Panc1 (cell line): Measurements from ENCODE around the gene YAE1. TPM values are rescaled to one million over a fixed set of nuclear protein-coding genes. Genes with fewer than 3 reads are reported as not detected.

Source experiments
- ATAC-seq: fragments of 200-7000 bp; cut with Tn5 transposase; 2 replicates; pipeline ENCODE4 v1.9.1; 2020; ENCODE audit warnings: mild to moderate bottlenecking, moderate library complexity
- BruUV-seq: library from RNA; stranded (reverse); fragments of 400-500 nt; replicated peaks from 2 replicates; lab custom pipeline; 2021; lab: Mats Ljungman, UMichigan
- CTCF ChIA-PET: fragments of 300-600 bp; sonication (Branson Sonifier 250); formaldehyde crosslinking; loops from one replicate; lab custom pipeline; 2022; ENCODE audit warnings: antibody characterized with exemption; lab: Charles Lee
- POLR2A ChIA-PET: fragments of 300-600 bp; sonication (Branson Sonifier 250); formaldehyde crosslinking; loops from one replicate; lab custom pipeline; 2022; ENCODE audit warnings: antibody characterized with exemption; lab: Charles Lee
- DNase-seq: peaks from one replicate; pipeline ENCODE4 v3.0.0-alpha.2; 2010; ENCODE audit warnings: low read depth, low spot score
- H3K27ac ChIP-seq: 2 replicates; pipeline ENCODE4 v1.5.1; 2011; ENCODE audit warnings: mild to moderate bottlenecking, low read length, inconsistent platforms
- H3K27me3 ChIP-seq: fragments of 200-500 bp; sonication (Bioruptor generic); 2 replicates; pipeline ENCODE4 v1.6.0; 2014; ENCODE audit warnings: low read length, inconsistent platforms; ENCODE audit not compliant: control insufficient read depth, insufficient read depth
- H3K36me3 ChIP-seq: fragments of 200-500 bp; sonication (Bioruptor generic); 2 replicates; pipeline ENCODE4 v1.5.1; 2014; ENCODE audit warnings: inconsistent platforms, mild to moderate bottlenecking, low read length, moderate library complexity; ENCODE audit not compliant: control insufficient read depth, insufficient read depth
- H3K4me1 ChIP-seq: 2 replicates; pipeline ENCODE4 v1.5.1; 2011; ENCODE audit warnings: inconsistent platforms, mild to moderate bottlenecking, low read length, moderate library complexity; ENCODE audit not compliant: control insufficient read depth, insufficient read depth
- H3K4me3 ChIP-seq, 2 experiments: 2 replicates each; pipeline ENCODE4 v1.5.1; 2011 to 2012; ENCODE audit warnings: low read depth in 2 of 2, low read length in 2 of 2, mild to moderate bottlenecking in 2 of 2, inconsistent platforms in 1 of 2, moderate library complexity in 1 of 2
- H3K9me3 ChIP-seq: fragments of 200-500 bp; sonication (Bioruptor generic); 2 replicates; pipeline ENCODE4 v1.5.1; 2014; ENCODE audit warnings: low read depth, mild to moderate bottlenecking, inconsistent platforms, low read length, moderate library complexity; ENCODE audit not compliant: control insufficient read depth, insufficient read depth
- CTCF ChIP-seq: fragments of 450-650 bp; IDR thresholded peaks from 2 replicates; pipeline ENCODE4 v1.5.1; 2017; ENCODE audit warnings: mild to moderate bottlenecking
- POLR2AphosphoS5 ChIP-seq: IDR thresholded peaks from 2 replicates; pipeline ENCODE4 v1.6.1; 2012; ENCODE audit warnings: mild to moderate bottlenecking, low read depth, low read length, moderate library complexity
- REST ChIP-seq, 2 experiments: IDR thresholded peaks; 2 replicates each; pipeline ENCODE4 v1.6.1; 2011 to 2012; ENCODE audit warnings: low read depth in 2 of 2, control low read depth in 1 of 2, low read length in 1 of 2, mild to moderate bottlenecking in 1 of 2, moderate library complexity in 1 of 2; ENCODE audit not compliant: insufficient read depth in 1 of 2
- SIN3A ChIP-seq: IDR thresholded peaks from 2 replicates; pipeline ENCODE4 v1.6.1; 2012; ENCODE audit warnings: low read depth, mild to moderate bottlenecking, low read length, moderate library complexity, borderline replicate concordance; ENCODE audit not compliant: insufficient read depth
- TCF7L2 ChIP-seq: IDR thresholded peaks from 2 replicates; pipeline ENCODE4 v1.6.1; 2011; ENCODE audit warnings: mild to moderate bottlenecking, low read depth, low read length, inconsistent platforms
- in situ Hi-C: cut with HindIII; loops from 2 replicates; pipeline ENCODE4 v1.10.0; 2016; ENCODE audit warnings: low sequenced_read_pairs, low pct_unique_long_range_greater_than_20kb
- intact Hi-C: fragments of 100-400 bp; cut with micrococcal nuclease; formaldehyde crosslinking; loops from one replicate; pipeline ENCODE4 v1.10.0; 2022; ENCODE audit not compliant: unreplicated experiment
- total RNA-seq: library from RNA; stranded (reverse); gene quantifications from one replicate; pipeline ENCODE4 v1.2.1, GENCODE V29; 2021; ENCODE audit not compliant: unreplicated experiment

YAE1 gene
- total RNA-seq, 1 experiment from 2014 or later, result 20.1 TPM

GRCh38 chr7:39588416-39588815 is 22.2 kb downstream of the YAE1 start:
- ATAC-seq (no peak), DNase-seq (no peak)
- CTCF ChIA-PET, result no interaction called here
- TF ChIP-seq REST (IDR thresholded peaks at IDR 0.05; ENCODE audit: insufficient read depth in 1 of 2, low read depth in 2 of 2, low read length in 1 of 2), result no peak
- no peak for TF ChIP-seq POLR2AphosphoS5
- TF ChIP-seq CTCF, result no peak
- TF ChIP-seq TCF7L2, result no peak
- TF ChIP-seq SIN3A, result no peak
- H3K4me1 ChIP-seq, result no peaks in the 10 kb centered on the region
- BruUV-seq, result no TSS peak
- H3K27me3 ChIP-seq, result no peaks in the 10 kb centered on the region
- no peaks in the 10 kb centered on the region for H3K9me3 ChIP-seq
- in situ Hi-C loops (no loop called here), intact Hi-C loops (no loop called here)
- no peaks in the 10 kb centered on the region for H3K36me3 ChIP-seq
- no peak overlapping the region for H3K27ac ChIP-seq
- POLR2A ChIA-PET, result no interaction called here
- no peak overlapping the region for H3K4me3 ChIP-seq

- no peaks in the 10 kb centered on the region for H3K27me3 ChIP-seq
- ATAC-seq (peak; percentile 73; the same call in 1 of the 2 replicates), DNase-seq (no peak)
- no peak overlapping the region for H3K27ac ChIP-seq
- in situ Hi-C loops, result no loop called here
- TF ChIP-seq TCF7L2 (no peak), CTCF (no peak), POLR2AphosphoS5 (no peak), REST (IDR thresholded peaks at IDR 0.05; ENCODE audit: insufficient read depth in 1 of 2, low read depth in 2 of 2, low read length in 1 of 2) (no peak), SIN3A (no peak)
- no peaks in the 10 kb centered on the region for H3K9me3 ChIP-seq
- ChIA-PET CTCF (no interaction called here), POLR2A (no interaction called here)
- no peak overlapping the region for H3K4me3 ChIP-seq
- H3K36me3 ChIP-seq, result no peaks in the 10 kb centered on the region
- intact Hi-C loops, result no loop called here
- BruUV-seq, result no TSS peak
- H3K4me1 ChIP-seq, result no peaks in the 10 kb centered on the region
Measured at GRCh38 chr7:39589323-39590111, 23.3 kb downstream of the YAE1 start.
